ENCODE data around the gene MSN.

- TF ChIP-seq POLR2A (IDR thresholded peaks at IDR 0.05; ENCODE audit: insufficient read depth in 1 of 2, low read depth in 2 of 2, low read length in 2 of 2) (no peak), ZNF20 (CRISPR knock-in tag; IDR thresholded peaks at IDR 0.05) (no peak), HDAC2 (CRISPR knock-in tag; IDR thresholded peaks at IDR 0.05) (no peak), CTCF (CRISPR knock-in tag; IDR thresholded peaks at IDR 0.05) (no peak), ZNF567 (CRISPR knock-in tag; IDR thresholded peaks at IDR 0.05; ENCODE audit: borderline replicate concordance) (no peak), TP53 (CRISPR knock-in tag; conservative IDR thresholded peaks at IDR 0.05) (no peak), BRF2 (CRISPR knock-in tag; IDR thresholded peaks at IDR 0.05) (no peak), IRF1 (CRISPR knock-in tag; IDR thresholded peaks at IDR 0.05; ENCODE audit: low read depth) (no peak), MTA3 (CRISPR knock-in tag; IDR thresholded peaks at IDR 0.05) (no peak), XBP1 (CRISPR knock-in tag; IDR thresholded peaks at IDR 0.05) (no peak), SP1 (IDR thresholded peaks at IDR 0.05) (no peak), SP1 (CRISPR knock-in tag; IDR thresholded peaks at IDR 0.05) (no peak), ZBTB8A (CRISPR knock-in tag; IDR thresholded peaks at IDR 0.05; ENCODE audit: borderline replicate concordance, low read depth) (no peak)
Measured at GRCh38 chrX:65718538-65718937, 51.1 kb downstream of the MSN start.

Measured in HepG2 (cell line).